Measurements from ENCODE around the gene SMIM5. TPM values are rescaled to one million over a fixed set of nuclear protein-coding genes. Genes with fewer than 3 reads are reported as not detected.

The SMIM5 gene
- total RNA-seq, 1 donor from 2014 or later = 2.7 TPM

DNA sequence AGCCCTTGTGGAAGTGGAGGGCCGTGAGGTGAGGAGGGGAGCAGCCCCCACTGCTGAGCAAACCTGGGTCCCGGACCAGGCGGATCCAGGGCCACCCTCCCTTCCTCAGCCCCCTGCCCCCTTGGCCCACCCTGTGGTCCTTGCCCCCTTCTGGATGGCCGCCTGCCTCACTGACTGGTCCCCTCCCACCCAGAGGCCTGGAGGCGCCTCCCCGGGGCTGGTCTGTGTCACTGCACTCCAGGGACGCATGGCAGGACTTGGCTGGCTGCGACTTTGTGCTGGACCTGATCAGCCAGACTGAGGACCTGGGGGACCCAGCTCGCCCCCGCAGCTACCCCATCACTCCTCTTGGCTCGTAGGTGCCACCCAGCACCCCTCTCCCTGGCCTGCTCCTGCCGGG, 19.2 kb upstream of the SMIM5 start:
- intact Hi-C loops (cut with DNase I) = no loop called here
- DNase-seq = no peak
- Histone ChIP-seq H3K9me3 (no peaks in the 10 kb centered on the region), H3K4me1 (no peaks in the 10 kb centered on the region), H3K4me3 (no peak overlapping the region), H3K36me3 (peaks cover 90% of the 10 kb centered on the region), H3K27me3 (ENCODE audit: low read depth) (no peaks in the 10 kb centered on the region), H3K27ac (no peak overlapping the region)
- TF ChIP-seq CTCF (IDR thresholded peaks at IDR 0.05) = no peak
- no peak for ATAC-seq

DNA sequence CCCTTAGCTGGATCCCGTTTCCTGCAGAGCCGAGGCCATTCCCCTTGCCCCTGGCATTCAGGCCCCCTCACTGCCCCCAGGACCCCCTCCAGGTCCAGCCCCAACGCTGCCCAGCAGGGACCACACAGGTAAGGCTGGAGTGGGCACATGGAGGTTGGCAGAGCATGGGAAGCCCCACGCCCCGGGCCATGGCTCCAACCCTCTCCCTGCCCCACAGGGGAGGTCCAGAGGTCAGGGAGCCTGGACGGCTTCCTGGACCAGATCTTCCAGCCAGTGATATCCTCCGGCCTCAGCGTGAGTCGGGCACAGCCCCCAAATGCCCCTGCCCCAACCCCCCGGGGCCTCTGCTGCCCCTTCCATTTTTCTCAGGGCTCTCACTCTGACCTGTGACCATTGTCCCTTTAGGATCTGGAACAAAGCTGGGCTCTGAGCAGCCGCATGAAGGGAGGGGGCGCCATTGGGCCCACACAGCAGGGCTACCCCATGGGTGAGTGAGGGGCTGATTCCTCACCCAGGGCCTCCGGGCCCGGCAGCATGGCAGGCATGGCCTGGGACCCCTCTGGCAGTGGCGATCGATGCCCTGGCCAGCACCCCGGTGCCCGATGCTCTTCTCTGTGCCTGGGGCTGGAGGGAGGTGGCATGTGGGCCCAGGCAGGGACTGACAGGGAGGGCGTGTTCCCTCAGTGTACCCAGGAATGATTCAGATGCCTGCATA, 18.5 kb upstream of the SMIM5 start:
- no peak for TF ChIP-seq CTCF (IDR thresholded peaks at IDR 0.05)
- no peaks in the 10 kb centered on the region for H3K9me3 ChIP-seq
- intact Hi-C loops (cut with DNase I) = no loop called here
- H3K4me1 ChIP-seq = no peaks in the 10 kb centered on the region
- H3K36me3 ChIP-seq = peaks cover 97% of the 10 kb centered on the region
- no peak overlapping the region for H3K27ac ChIP-seq
- no peak overlapping the region for H3K4me3 ChIP-seq
- DNase-seq (no peak), ATAC-seq (no peak)
- no peaks in the 10 kb centered on the region for H3K27me3 ChIP-seq (ENCODE audit: low read depth)

GRCh38 chr17:75615301-75615700, 17.9 kb upstream of the SMIM5 start:
- no peaks in the 10 kb centered on the region for H3K9me3 ChIP-seq
- no peak for DNase-seq
- no peak overlapping the region for H3K27ac ChIP-seq
- H3K27me3 ChIP-seq (ENCODE audit: low read depth) = no peaks in the 10 kb centered on the region
- peaks cover 97% of the 10 kb centered on the region for H3K36me3 ChIP-seq
- no peaks in the 10 kb centered on the region for H3K4me1 ChIP-seq
- ATAC-seq = no peak
- no peak for TF ChIP-seq CTCF (IDR thresholded peaks at IDR 0.05)
- H3K4me3 ChIP-seq = no peak overlapping the region
- intact Hi-C loops (cut with DNase I) = no loop called here

GRCh38 chr17:75616521-75617122, 16.6 kb upstream of the SMIM5 start:
- H3K27me3 ChIP-seq (ENCODE audit: low read depth) = no peaks in the 10 kb centered on the region
- no peak for TF ChIP-seq CTCF (IDR thresholded peaks at IDR 0.05)
- H3K4me1 ChIP-seq = no peaks in the 10 kb centered on the region
- H3K4me3 ChIP-seq = no peak overlapping the region
- H3K9me3 ChIP-seq = no peaks in the 10 kb centered on the region
- H3K36me3 ChIP-seq = peaks cover 98% of the 10 kb centered on the region
- intact Hi-C loops (cut with DNase I) = no loop called here
- H3K27ac ChIP-seq = no peak overlapping the region
- DNase-seq (no peak), ATAC-seq (no peak)

- TF ChIP-seq CTCF (IDR thresholded peaks at IDR 0.05) = no peak
- intact Hi-C loops (cut with DNase I) = no loop called here
These were observed 16.0 kb upstream of the SMIM5 start for GRCh38 chr17:75617218-75617617.

More at GRCh38 chr17:75617218-75617617, 16.0 kb upstream of the SMIM5 start:
- ATAC-seq (no peak), DNase-seq (no peak)
- H3K4me1 ChIP-seq = no peaks in the 10 kb centered on the region
- peaks cover 98% of the 10 kb centered on the region for H3K36me3 ChIP-seq
- H3K27ac ChIP-seq = no peak overlapping the region
- no peak overlapping the region for H3K4me3 ChIP-seq
- H3K9me3 ChIP-seq = no peaks in the 10 kb centered on the region
- H3K27me3 ChIP-seq (ENCODE audit: low read depth) = no peaks in the 10 kb centered on the region
